GM15510 (cell line): ENCODE data around the gene PEX14.

ENCODE experiments used
- POLR2A ChIP-seq: IDR thresholded peaks from 3 replicates; pipeline ENCODE4 v1.6.1; 2011; ENCODE audit warnings: borderline replicate concordance; ENCODE audit not compliant: insufficient read length; ENCODE audit errors: extremely low read depth

The PEX14 gene

GRCh38 chr1:10474613-10475507 is at the start of gene PEX14:
PEX14 (plus strand) TSS chr1:10474950; CDS start chr1:10474967, 17 bp downstream.
- peak; percentile 78 for TF ChIP-seq POLR2A

GRCh38 chr1:10428984-10429383 is 45.8 kb upstream of the PEX14 start:
- no peak for TF ChIP-seq POLR2A

DNA sequence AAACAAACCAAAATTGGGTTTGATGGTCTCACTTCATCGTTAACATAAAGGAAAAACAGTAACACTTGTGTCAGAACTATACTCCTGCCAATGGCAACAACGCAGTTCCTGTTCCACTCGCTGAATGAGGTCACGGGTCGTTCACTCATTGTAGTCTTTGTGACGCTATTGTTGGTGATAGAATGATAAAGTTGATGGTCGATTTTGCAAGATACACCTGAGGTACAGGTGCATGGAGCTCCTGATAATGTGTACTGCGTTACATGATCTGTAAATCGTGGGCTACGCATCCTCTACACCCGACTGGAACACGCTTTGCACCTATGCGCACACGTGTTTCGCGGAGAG is 44.9 kb upstream of the PEX14 start:
- TF ChIP-seq POLR2A = no peak

DNA sequence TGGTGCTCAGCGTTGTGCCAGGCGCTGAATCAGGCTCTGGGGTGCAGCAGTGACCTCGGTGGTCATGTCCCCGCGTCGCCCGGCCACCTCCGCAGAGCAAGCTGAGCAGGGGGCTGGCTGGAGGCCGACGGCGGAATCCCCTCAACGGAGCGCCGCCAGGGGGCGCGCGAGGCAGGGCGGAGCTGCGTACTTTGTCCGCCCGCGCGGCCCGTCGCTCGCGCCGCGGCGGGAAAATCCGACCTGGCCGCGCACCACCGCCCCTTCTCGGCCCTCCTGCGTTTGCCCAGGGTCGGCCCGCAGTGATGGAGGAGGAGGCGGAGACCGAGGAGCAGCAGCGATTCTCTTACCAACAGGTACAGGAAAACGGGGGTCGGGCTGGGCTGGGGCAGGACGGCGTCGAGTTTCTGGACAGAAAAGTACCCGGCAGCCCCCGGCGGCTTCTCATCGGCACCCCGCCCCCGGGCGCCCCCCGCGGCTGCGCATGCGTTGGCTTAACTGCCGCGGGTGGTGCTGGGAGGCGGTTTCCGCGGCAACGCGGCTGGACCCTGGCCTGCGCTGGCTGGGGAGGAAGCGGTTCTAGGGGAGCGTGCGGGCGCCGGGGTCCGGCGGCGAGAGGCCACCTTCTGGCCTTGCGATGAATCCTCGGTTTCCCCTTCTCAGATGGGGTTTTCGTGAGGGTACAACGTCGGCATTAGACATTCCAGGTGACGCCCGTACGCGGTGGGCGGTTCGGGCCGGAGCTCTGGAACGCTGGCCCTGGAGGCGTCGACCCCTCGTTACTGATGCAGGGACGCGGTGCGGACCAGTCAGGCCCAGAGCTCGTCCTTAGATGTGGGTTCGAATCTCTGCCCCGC is 44.3 kb upstream of the PEX14 start, which contains the start of gene CENPS:
CENPS (plus strand) TSS at position 218 of the 854 bp plus-strand sequence; CDS start at position 303, 85 bp downstream.
- TF ChIP-seq POLR2A = peak; percentile 59

- no peak for TF ChIP-seq POLR2A
Observed at GRCh38 chr1:10431070-10431730, 43.5 kb upstream of the PEX14 start.

DNA sequence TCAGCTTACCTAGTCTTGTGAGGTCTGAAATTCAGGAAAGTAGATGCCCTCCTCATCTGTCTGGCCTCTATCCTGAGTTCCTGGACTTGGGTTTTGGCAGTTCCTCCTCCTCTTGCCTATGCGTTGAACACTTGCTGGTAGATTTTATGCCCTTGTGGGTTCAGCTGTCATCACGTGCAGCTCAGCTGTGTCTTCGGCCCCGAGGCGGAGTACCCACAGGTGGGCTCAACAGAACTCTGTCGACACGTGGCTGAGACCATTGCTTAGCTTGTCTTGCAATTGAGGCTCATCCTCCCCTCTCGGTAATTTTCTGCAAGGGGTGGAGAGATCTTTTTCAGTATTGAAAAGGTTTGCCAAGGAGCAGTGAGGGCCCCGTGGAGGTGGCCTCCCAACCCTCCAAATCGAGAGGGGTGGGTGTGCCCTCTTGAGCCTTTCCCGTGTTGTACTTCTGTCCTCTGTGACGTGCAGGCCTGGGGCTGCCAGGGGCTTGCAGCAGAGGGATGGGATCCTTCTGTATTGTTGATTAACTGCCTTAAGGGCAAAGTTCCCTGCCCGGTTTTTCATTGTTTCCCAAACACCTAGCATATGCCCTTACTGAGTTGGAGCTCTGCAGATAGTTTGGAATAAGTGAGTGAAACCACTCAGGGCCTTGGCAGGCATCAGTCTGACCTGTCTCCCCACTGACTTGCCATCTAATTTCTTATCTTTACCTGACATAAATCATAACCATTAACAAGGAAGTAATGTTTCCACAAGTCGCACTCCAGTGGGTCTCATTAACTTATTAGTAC is 41.6 kb upstream of the PEX14 start:
- TF ChIP-seq POLR2A = no peak

GRCh38 chr1:10433790-10434189 is 41.0 kb upstream of the PEX14 start:
- no peak for TF ChIP-seq POLR2A

DNA sequence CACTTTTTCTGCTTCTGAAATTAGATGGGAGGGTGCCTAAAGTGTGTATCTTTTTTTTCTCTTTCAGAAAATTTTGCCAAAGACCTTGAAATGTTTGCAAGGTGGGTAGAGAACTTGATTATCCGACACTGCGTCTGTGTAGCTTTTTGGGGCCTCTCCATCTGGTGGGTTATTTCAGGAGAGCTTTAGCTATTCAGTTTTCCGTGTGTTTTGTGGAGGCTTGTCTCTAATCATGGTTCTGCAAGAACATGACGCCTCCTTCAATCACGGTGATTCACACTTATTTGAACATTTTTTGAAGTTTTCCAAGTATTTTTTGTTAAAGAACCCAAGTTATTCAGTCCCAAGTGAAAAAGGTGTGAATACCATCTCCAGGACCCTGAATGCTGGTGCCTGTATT is 40.2 kb upstream of the PEX14 start:
- no peak for TF ChIP-seq POLR2A

DNA sequence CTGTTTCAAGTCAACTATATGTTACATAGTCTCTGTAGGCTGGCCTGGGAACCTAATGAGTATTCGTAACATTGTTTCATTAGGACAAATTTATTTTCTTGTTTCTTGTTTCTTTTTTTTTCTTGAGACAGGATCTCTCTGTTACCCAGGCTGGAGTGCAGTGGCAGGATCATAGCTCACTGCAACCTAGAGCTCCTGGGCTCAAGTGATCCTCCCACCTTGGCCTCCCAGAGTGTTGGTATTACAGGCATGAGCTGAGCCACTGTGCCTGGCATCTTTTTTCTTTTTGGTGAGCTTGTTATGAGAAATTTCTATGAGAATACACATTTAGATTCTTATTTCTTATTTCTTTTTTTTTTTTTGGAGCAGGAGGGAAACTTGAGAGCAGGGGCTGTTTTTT is 37.7 kb upstream of the PEX14 start:
- no peak for TF ChIP-seq POLR2A

- TF ChIP-seq POLR2A = no peak
Observed at GRCh38 chr1:10438677-10439163, 36.0 kb upstream of the PEX14 start.

DNA sequence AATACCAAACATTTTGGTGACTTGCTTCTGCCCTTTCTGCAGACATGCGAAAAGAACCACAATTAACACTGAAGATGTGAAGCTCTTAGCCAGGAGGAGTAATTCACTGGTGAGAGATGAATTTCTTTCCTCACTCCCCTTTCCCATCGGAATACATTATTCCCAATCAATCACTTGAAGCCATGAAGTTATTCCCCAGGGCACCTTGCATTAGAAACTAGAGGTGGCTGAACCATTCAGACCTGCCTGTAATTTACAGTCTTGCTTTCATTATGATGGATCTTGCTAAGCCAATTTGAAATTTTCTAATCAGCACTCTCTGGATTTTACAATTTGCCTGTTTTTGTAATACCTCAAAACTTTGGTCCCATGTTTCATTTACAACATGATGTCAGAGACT is 34.4 kb upstream of the PEX14 start:
- TF ChIP-seq POLR2A = no peak

DNA sequence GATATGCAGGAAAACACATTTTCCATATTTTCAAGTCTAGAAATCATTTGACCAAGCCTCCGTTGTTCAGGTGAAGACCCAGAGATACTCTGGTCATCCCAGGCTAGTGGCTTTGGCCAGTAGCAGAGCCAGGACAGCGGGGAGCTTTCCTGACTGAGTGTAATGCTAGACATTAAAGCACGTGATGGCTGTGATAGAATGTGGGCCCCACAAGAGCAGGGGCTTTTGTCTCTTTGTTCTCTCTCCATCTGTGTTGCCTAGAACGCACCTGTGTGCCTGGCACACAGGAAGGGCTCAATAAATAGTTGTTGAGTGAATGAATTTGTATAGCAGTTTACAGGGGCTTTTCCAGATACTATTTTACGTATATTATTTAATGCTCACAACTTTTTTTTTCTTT is 34.0 kb upstream of the PEX14 start:
- no peak for TF ChIP-seq POLR2A

DNA sequence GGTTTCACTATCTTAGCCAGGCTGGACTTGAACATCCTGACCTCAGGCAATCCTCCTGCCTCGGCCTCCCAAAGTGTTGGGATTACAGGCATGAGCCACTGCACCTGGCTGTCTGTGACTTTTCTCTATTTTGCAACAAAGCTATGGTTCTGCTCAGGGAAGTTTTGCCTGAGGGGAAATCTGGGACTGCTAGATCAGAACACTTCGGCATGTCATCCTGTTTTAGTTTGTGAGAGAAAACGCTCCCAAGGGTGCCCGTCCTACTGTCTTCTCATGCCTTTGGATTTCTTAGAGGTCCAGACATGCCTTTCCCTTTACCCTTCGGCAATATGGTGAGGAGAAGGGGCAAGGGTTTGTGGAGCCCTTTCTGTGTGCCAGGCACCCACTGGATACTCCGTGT is 30.5 kb upstream of the PEX14 start:
- TF ChIP-seq POLR2A = no peak

- TF ChIP-seq POLR2A = no peak
Observed at GRCh38 chr1:10444795-10445397, 29.9 kb upstream of the PEX14 start.
